NT2/D1 (cell line): ENCODE data around the gene AKR1C4.

Experiments used
- YY1 ChIP-seq: IDR thresholded peaks from 2 replicates; pipeline ENCODE4 v1.6.1; 2011; ENCODE audit not compliant: insufficient read length, insufficient read depth
- ZNF274 ChIP-seq: IDR thresholded peaks from 2 replicates; pipeline ENCODE4 v1.6.1; 2011; ENCODE audit warnings: mild to moderate bottlenecking, low read depth, low read length

GRCh38 chr10:5259132-5259951 lies 62.7 kb downstream of the AKR1C4 start:
- TF ChIP-seq YY1 (no peak), ZNF274 (no peak)
